ENCODE data around the gene SLX9.

Gene SLX9

DNA sequence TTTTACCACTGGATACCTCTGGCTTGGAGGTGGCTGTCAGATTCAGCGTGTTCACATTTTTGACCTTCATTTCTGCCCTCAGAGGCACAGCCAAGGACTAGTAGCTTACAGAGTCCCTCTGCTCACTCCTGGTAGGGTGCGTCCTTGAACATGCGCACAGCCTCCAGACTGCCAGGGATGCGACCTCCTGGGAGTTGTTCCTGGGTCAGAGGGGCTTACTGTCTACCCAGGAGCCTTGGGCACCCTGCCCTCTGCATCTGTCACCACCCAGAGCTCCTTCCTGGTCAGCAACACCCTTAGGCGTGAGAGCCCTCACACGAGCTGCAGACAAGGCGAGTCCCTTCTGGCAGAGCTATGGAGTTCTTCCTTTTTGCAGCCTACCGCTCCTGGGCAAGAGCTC lies 1.7 kb downstream of the SLX9 start:
- Histone ChIP-seq H3K27ac (ENCODE audit: low read length) (no peak overlapping the region), H3K4me3 (ENCODE audit: low read length) (no peak overlapping the region), H3K36me3 (ENCODE audit: control insufficient read depth, insufficient read depth, low read length) (peaks cover 25% of the 10 kb centered on the region), H3K4me1 (ENCODE audit: control insufficient read depth, insufficient read depth, low read length) (peaks cover 1% of the 10 kb centered on the region; the same call in 1 of the 2 replicates), H3K9me3 (ENCODE audit: control insufficient read depth, insufficient read depth, low read length) (no peaks in the 10 kb centered on the region), H3K27me3 (ENCODE audit: control insufficient read depth, insufficient read depth, low read length) (no peaks in the 10 kb centered on the region)
- no peak for DNase-seq (ENCODE audit: low read depth, low spot score)
- WGBS (ENCODE audit: insufficient coverage, insufficient read length), result no CpG with 5 or more reads among the region's 8 CpGs

DNA sequence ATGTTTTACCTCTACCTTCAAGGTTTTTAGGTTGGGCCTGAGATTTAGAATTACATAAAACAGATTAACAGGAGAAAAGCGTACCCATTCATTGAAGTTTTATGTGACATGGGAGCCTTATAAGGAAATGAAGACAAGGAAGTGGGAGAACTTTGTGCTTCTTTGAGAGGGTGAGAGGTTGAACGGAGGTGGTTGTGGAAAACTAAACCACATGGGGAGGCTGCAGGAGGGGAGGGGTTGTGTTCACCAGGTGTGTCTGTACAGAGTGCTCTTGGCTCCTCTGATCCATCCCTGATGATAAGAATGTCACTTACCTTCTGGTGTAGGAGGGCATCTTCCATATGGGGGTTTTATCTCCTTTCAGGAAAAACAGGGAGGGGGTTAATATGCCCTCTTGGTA lies 2.7 kb downstream of the SLX9 start:
- Histone ChIP-seq H3K36me3 (ENCODE audit: control insufficient read depth, insufficient read depth, low read length) (peaks cover 25% of the 10 kb centered on the region), H3K9me3 (ENCODE audit: control insufficient read depth, insufficient read depth, low read length) (no peaks in the 10 kb centered on the region), H3K27me3 (ENCODE audit: control insufficient read depth, insufficient read depth, low read length) (no peaks in the 10 kb centered on the region), H3K27ac (ENCODE audit: low read length) (no peak overlapping the region), H3K4me1 (ENCODE audit: control insufficient read depth, insufficient read depth, low read length) (peaks cover 1% of the 10 kb centered on the region; the same call in 1 of the 2 replicates), H3K4me3 (ENCODE audit: low read length) (no peak overlapping the region)
- no CpG with 5 or more reads among the region's 2 CpGs for WGBS (ENCODE audit: insufficient coverage, insufficient read length)
- no peak for DNase-seq (ENCODE audit: low read depth, low spot score)

DNA sequence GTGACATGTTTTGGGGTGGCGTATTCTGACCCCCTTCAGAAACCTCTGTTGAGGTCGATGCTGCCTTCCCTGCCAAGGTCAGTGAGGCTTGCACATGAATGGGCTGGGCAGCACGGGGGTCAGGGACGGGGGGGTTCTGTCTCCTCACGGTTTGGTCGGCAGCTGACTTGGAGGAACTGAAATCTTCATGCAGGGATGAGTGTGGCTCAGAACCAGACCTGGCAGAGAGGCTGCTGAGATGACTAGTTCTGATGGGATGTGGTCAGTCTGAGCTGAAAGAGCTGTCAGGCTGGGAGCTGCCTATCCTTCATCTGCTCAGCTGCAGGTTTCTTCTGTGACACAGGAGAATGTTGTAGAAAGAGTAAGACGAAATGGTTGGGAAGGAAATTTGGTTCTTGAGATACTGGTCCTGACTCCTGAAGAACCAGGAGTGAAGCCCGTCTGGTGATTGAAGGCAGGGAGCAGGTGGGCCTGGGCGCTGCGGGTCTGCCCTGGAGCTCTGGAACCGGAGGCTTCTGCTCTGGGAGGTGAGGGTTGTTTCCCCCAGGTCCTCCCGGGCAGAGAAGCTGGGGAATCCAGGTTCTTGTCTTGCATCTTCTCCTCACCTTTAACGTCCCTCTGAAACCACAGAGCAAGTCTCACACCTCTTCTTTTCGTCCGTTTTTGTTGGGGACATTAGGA lies 3.3 kb downstream of the SLX9 start:
- Histone ChIP-seq H3K4me3 (ENCODE audit: low read length) (no peak overlapping the region), H3K4me1 (ENCODE audit: control insufficient read depth, insufficient read depth, low read length) (peaks cover 1% of the 10 kb centered on the region; the same call in 1 of the 2 replicates)

DNA sequence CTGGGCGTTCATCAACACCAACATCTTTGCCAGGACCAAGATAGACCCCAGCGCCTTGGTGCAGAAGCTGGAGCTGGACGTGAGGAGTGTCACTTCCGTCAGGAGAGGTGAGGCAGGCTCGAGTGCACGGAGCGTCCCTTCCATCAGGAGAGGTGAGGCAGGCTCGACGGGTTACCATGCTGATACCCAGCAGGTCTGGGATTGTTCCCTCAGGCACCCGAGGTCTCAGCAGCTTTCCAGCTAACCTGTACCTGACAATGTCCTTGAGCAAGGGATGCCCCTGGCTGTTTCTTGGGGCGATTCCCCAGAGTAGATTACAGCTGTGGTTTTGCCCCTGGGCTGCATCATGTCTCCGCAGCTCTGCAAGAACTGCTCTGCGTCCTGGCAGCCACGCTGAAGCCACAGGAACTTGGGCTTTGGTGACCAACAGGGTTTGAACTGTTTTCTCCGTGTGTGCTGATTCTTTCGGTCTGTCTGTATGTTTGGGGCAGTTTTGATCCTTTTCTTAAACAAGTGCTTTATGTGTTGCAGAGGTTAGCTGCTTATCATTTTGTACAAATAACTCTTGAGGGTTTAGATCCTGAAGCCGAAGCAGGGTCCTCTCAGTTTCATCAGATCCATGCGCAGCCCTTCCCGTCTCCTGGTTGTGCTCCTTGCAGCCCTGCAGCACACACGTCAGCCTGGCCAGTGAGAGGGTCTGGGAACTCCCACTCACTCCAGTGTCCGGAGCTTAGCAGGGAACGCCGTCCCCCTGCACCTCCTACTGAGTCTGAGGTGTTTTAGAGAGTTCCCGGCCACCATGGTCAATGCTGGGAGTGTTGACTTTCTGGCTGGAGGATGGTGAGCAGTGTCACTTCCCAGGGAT lies 4.1 kb downstream of the SLX9 start:
- Histone ChIP-seq H3K4me3 (ENCODE audit: low read length) (no peak overlapping the region), H3K4me1 (ENCODE audit: control insufficient read depth, insufficient read depth, low read length) (peaks cover 1% of the 10 kb centered on the region; the same call in 1 of the 2 replicates), H3K27me3 (ENCODE audit: control insufficient read depth, insufficient read depth, low read length) (no peaks in the 10 kb centered on the region), H3K27ac (ENCODE audit: low read length) (no peak overlapping the region), H3K9me3 (ENCODE audit: control insufficient read depth, insufficient read depth, low read length) (no peaks in the 10 kb centered on the region), H3K36me3 (ENCODE audit: control insufficient read depth, insufficient read depth, low read length) (peaks cover 25% of the 10 kb centered on the region)
- no CpG with 5 or more reads among the region's 24 CpGs for WGBS (ENCODE audit: insufficient coverage, insufficient read length)
- DNase-seq (ENCODE audit: low read depth, low spot score), result no peak

More for the DNA sequence above, 3.3 kb downstream of the SLX9 start:
- H3K27me3 ChIP-seq (ENCODE audit: control insufficient read depth, insufficient read depth, low read length), result no peaks in the 10 kb centered on the region
- no peak overlapping the region for H3K27ac ChIP-seq (ENCODE audit: low read length)
- H3K9me3 ChIP-seq (ENCODE audit: control insufficient read depth, insufficient read depth, low read length), result no peaks in the 10 kb centered on the region
- WGBS (ENCODE audit: insufficient coverage, insufficient read length), result no CpG with 5 or more reads among the region's 15 CpGs
- peaks cover 25% of the 10 kb centered on the region for H3K36me3 ChIP-seq (ENCODE audit: control insufficient read depth, insufficient read depth, low read length)
- DNase-seq (ENCODE audit: low read depth, low spot score), result no peak

DNA sequence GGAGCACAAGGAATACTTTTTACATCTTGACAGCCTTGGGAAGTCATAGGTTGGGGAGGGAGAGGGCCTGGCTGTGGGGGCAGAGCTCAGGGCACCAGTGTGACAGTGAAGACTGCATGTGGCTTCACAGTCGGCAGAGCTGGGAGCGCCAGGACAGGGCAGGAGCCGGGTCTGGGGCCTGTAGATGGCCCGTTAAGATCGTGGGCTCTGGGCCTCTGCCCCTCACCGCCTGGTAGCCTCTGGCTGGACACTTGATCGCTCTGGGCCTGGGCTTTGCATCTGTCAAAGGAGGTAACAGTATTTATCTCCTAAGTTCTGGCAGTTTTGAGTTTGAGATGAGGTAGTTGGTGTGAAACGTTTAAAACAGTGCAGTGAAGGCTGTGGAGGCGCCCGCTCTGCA lies 4.8 kb downstream of the SLX9 start:
- no peak for DNase-seq (ENCODE audit: low read depth, low spot score)
- Histone ChIP-seq H3K27me3 (ENCODE audit: control insufficient read depth, insufficient read depth, low read length) (no peaks in the 10 kb centered on the region), H3K27ac (ENCODE audit: low read length) (no peak overlapping the region), H3K4me3 (ENCODE audit: low read length) (no peak overlapping the region), H3K36me3 (ENCODE audit: control insufficient read depth, insufficient read depth, low read length) (peaks cover 25% of the 10 kb centered on the region), H3K9me3 (ENCODE audit: control insufficient read depth, insufficient read depth, low read length) (no peaks in the 10 kb centered on the region), H3K4me1 (ENCODE audit: control insufficient read depth, insufficient read depth, low read length) (peaks cover 1% of the 10 kb centered on the region; the same call in 1 of the 2 replicates)
- no CpG with 5 or more reads among the region's 10 CpGs for WGBS (ENCODE audit: insufficient coverage, insufficient read length)

DNA sequence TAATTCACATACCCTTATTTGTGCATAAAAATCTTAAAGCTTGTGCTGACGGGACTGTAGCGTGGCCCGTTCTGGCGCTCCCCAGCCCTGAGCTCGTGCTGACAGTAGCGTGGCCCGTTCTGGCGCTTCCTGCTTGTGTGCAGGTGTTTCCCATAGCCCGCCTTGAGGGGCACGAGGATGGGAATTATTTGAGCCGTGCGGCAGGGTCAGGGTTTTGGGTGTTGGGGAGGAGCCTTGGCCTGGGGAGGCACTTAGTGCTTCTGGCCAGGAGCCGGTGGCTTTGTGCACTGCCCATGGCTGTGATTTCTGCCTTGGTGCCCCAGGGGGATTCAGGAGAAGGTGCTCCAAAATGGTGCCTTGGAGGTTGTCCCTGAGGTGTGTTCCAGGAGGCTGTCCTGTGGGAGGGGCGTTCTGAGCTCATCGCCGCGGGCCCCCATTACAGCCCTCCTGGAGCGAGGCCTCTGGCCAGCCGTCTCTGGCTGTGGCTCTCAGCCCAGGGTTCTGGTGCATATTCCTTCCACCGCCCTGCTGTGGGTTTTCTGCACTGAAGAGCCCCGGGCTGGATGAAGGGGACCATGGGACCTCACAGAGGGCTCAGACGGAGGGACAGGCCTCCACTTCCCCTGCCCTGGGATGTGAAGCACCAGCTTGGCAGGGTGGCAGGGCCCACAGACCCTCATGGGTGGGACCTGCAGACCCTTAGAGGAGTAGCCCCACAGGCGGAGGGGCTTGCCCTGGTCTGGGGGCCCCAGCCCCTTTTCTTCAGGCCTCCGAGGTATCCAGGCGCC lies 6.6 kb downstream of the SLX9 start:
- Histone ChIP-seq H3K27me3 (ENCODE audit: control insufficient read depth, insufficient read depth, low read length) (no peaks in the 10 kb centered on the region), H3K4me3 (ENCODE audit: low read length) (no peak overlapping the region), H3K4me1 (ENCODE audit: control insufficient read depth, insufficient read depth, low read length) (peaks cover 2% of the 10 kb centered on the region; the same call in 1 of the 2 replicates), H3K36me3 (ENCODE audit: control insufficient read depth, insufficient read depth, low read length) (peaks cover 29% of the 10 kb centered on the region), H3K27ac (ENCODE audit: low read length) (no peak overlapping the region), H3K9me3 (ENCODE audit: control insufficient read depth, insufficient read depth, low read length) (no peaks in the 10 kb centered on the region)
- WGBS (ENCODE audit: insufficient coverage, insufficient read length), result no CpG with 5 or more reads among the region's 25 CpGs
- no peak for DNase-seq (ENCODE audit: low read depth, low spot score)

DNA sequence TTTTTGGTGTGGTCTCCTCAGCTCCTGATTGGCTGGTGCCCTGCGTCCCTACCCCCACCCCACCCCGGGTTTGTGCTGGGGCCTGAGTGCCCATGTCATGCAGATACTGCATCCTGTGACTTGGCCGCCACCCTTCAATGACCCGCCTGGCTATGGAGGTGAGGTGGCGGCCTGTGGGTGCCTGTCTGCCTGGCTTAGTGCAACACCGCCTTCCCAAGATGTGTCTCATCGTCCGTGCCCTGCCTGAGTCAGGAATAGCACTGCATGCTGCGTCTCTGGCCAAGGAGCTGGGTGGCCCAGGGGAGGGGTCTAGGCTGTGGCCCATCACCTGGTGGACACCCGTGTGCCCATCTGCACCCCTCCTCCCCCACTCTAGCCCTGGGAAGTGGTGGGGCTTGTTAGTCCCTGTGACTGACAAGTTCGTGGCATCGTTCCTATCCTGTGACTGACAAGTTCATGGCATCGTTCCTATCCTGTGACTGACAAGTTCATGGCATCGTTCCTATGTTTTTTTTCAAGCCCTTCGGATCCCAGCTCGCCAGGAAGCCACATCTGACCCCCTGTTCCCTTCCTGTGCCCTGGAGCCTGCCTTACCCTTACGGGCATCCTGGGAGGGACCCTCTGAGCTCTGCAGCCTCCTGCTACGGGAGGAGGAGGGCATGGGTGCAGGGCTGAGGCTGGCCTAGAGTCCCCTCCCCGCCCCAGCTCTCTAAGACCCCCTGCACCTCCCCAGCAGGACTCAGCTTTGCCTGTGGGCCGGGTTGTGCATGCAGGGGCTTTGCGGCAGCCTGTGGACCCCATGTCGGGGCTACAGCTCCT lies 7.5 kb downstream of the SLX9 start:
- Histone ChIP-seq H3K9me3 (ENCODE audit: control insufficient read depth, insufficient read depth, low read length) (no peaks in the 10 kb centered on the region), H3K4me3 (ENCODE audit: low read length) (no peak overlapping the region), H3K4me1 (ENCODE audit: control insufficient read depth, insufficient read depth, low read length) (peaks cover 2% of the 10 kb centered on the region; the same call in 1 of the 2 replicates), H3K36me3 (ENCODE audit: control insufficient read depth, insufficient read depth, low read length) (peaks cover 33% of the 10 kb centered on the region), H3K27ac (ENCODE audit: low read length) (no peak overlapping the region), H3K27me3 (ENCODE audit: control insufficient read depth, insufficient read depth, low read length) (no peaks in the 10 kb centered on the region)
- WGBS (ENCODE audit: insufficient coverage, insufficient read length), result no CpG with 5 or more reads among the region's 22 CpGs
- no peak for DNase-seq (ENCODE audit: low read depth, low spot score)

DNA sequence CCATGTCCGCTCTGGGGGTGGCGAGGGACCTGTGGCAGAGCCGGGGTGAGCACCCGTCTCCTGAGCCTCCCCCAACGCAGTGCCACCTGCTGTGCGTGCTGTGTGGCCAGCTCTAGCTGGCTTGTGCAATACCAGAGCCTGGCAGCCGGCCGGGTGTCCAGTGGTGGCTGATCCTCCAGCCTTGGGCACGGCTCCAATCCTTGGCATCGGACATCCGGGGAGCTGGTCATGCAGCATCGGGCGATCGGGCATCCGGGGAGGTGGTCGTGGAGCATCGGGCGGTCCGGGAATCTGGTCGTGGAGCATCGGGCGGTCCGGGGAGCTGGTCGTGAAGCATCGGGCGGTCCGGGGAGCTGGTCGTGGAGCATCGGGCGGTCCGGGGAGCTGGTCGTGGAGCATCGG lies 8.1 kb downstream of the SLX9 start:
- DNase-seq (ENCODE audit: low read depth, low spot score), result no peak
- Histone ChIP-seq H3K27ac (ENCODE audit: low read length) (no peak overlapping the region), H3K9me3 (ENCODE audit: control insufficient read depth, insufficient read depth, low read length) (no peaks in the 10 kb centered on the region), H3K4me1 (ENCODE audit: control insufficient read depth, insufficient read depth, low read length) (peaks cover 2% of the 10 kb centered on the region; the same call in 1 of the 2 replicates), H3K27me3 (ENCODE audit: control insufficient read depth, insufficient read depth, low read length) (no peaks in the 10 kb centered on the region), H3K4me3 (ENCODE audit: low read length) (no peak overlapping the region), H3K36me3 (ENCODE audit: control insufficient read depth, insufficient read depth, low read length) (peaks cover 32% of the 10 kb centered on the region)
- no CpG with 5 or more reads among the region's 33 CpGs for WGBS (ENCODE audit: insufficient coverage, insufficient read length)

DNA sequence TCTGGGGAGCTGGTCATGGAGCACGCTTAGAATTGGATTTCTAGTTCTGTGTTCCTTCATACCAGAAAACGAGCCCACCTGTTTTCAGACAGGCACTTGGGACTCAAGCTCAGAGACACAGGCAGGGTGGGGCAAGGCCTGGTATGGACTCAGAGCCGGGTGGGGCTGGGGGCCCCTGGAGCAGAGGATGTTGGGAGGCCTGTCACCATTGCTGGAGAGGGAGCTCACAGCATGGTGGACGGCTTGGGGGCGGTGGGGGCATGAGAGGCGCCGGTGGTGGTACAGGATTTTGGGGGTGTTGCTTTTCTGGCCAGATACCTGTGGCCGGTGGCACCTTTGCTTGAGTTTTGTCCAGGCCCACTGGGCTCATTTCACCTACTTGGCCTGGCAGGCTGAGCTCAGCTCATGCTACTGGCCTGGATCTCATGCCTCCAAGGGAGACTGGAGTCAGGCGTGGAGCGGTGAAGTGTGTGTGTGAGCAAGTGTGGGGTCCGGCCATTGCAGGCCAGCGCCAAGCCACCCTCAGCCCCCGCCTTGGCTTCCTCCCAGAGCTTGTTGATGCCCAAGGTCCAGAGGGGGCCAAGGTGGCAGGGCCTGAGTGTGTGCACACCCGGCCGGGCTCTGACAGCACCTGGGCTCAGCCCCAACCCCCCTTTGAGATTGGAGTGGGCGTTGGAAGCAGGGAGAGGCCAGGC lies 8.7 kb downstream of the SLX9 start:
- Histone ChIP-seq H3K4me3 (ENCODE audit: low read length) (no peak overlapping the region), H3K27me3 (ENCODE audit: control insufficient read depth, insufficient read depth, low read length) (no peaks in the 10 kb centered on the region), H3K4me1 (ENCODE audit: control insufficient read depth, insufficient read depth, low read length) (peaks cover 2% of the 10 kb centered on the region; the same call in 1 of the 2 replicates), H3K9me3 (ENCODE audit: control insufficient read depth, insufficient read depth, low read length) (no peaks in the 10 kb centered on the region), H3K27ac (ENCODE audit: low read length) (no peak overlapping the region), H3K36me3 (ENCODE audit: control insufficient read depth, insufficient read depth, low read length) (peaks cover 27% of the 10 kb centered on the region)
- no CpG with 5 or more reads among the region's 16 CpGs for WGBS (ENCODE audit: insufficient coverage, insufficient read length)
- no peak for DNase-seq (ENCODE audit: low read depth, low spot score)
